Measurements from ENCODE around the gene SORCS1.

DNA sequence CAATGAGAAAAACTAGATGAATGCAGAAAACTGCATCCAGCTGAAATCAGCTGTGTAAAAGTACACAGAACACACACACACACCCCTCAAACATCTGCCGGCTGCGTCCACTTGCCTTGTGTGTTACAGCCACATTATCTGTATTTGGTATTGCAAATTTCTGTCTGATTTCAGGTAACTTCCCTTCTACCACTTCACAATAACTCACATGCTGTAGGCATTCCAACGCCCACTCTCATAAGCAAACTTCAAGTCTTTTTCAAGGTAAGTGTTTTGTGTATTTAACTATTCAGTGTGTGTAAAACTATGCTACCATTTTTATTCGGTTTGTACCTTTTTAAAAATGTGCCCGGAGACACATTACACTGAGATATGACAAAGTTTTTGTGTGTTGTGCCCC lies 594.2 kb downstream of the SORCS1 start:
- TF ChIP-seq, protein P1, sequence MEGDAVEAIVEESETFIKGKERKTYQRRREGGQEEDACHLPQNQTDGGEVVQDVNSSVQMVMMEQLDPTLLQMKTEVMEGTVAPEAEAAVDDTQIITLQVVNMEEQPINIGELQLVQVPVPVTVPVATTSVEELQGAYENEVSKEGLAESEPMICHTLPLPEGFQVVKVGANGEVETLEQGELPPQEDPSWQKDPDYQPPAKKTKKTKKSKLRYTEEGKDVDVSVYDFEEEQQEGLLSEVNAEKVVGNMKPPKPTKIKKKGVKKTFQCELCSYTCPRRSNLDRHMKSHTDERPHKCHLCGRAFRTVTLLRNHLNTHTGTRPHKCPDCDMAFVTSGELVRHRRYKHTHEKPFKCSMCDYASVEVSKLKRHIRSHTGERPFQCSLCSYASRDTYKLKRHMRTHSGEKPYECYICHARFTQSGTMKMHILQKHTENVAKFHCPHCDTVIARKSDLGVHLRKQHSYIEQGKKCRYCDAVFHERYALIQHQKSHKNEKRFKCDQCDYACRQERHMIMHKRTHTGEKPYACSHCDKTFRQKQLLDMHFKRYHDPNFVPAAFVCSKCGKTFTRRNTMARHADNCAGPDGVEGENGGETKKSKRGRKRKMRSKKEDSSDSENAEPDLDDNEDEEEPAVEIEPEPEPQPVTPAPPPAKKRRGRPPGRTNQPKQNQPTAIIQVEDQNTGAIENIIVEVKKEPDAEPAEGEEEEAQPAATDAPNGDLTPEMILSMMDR (IDR thresholded peaks at IDR 0.05), result no peak
- TF ChIP-seq POLR2A (IDR thresholded peaks at IDR 0.05), result no peak

Data from prostate gland (tissue), 2 donors.